PFSK-1 (cell line): Measurements from ENCODE around the gene TMEM253.

Experiments
- POLR2AphosphoS5 ChIP-seq: IDR thresholded peaks from 2 replicates; pipeline ENCODE4 v1.6.1; 2012; ENCODE audit warnings: low read depth, mild to moderate bottlenecking, control low read depth, low read length, moderate library complexity
- TAF1 ChIP-seq: IDR thresholded peaks from 2 replicates; pipeline ENCODE4 v1.6.1; 2012; ENCODE audit warnings: low read length, control low read depth, borderline replicate concordance; ENCODE audit not compliant: insufficient read depth

- TF ChIP-seq POLR2AphosphoS5 (no peak), TAF1 (no peak)
Measured at GRCh38 chr14:21066882-21067502, 33.9 kb upstream of the TMEM253 start.
